Inflammatory macrophage treated with lipopolysaccharide for 4 hours (primary cell): Measurements from ENCODE around the gene C5orf63.
"Not testable (repeated sequence)": the region's sequence is repeated elsewhere in the genome, so short reads cannot be mapped to it uniquely, and the experiment has no call there.

Experiments
- DNase-seq: peaks from one replicate; pipeline ENCODE4 v3.0.0-alpha.2; 2020

The C5orf63 gene

GRCh38 chr5:127005282-127005681, 68.0 kb downstream of the C5orf63 start:
- DNase-seq, result not testable (repeated sequence)

- no peak for DNase-seq
These were observed 68.6 kb downstream of the C5orf63 start for GRCh38 chr5:127004721-127005120.

- DNase-seq, result no peak
These were observed 69.4 kb downstream of the C5orf63 start for GRCh38 chr5:127003798-127004495.

- DNase-seq, result no peak
These were observed 70.9 kb downstream of the C5orf63 start for GRCh38 chr5:127002390-127002789.

- DNase-seq, result no peak
These were observed 71.5 kb downstream of the C5orf63 start for GRCh38 chr5:127001621-127002296.
